Cardiac muscle cell (in vitro differentiated cells and primary cell): ENCODE measurements around the gene YTHDC1. TPM values are rescaled to one million over a fixed set of nuclear protein-coding genes. Genes with fewer than 3 reads are reported as not detected.
A peak's percentile ranks its signal among the peaks of the same experiment; 100 is the strongest.
"Not testable (repeated sequence)": the region's sequence is repeated elsewhere in the genome, so short reads cannot be mapped to it uniquely, and the experiment has no call there.

Source experiments
- DNase-seq, 2 donors: peaks; one replicate each; pipeline versions ENCODE4 v3.0.0 to v3.0.0-alpha.2; 2010 to 2017; ENCODE audit warnings: low read depth in 1 of 2, low spot score in 1 of 2
- H3K27ac ChIP-seq: fragments of 200-600 bp; sonication (generic); 2 replicates; pipeline ENCODE4 v1.5.1; 2016
- H3K27me3 ChIP-seq: fragments of 200-600 bp; sonication (generic); 2 replicates; pipeline ENCODE4 v1.6.0; 2016; ENCODE audit warnings: control low read depth
- H3K36me3 ChIP-seq: fragments of 200-600 bp; sonication (generic); 2 replicates; pipeline ENCODE4 v1.5.1; 2016; ENCODE audit warnings: control low read depth
- H3K4me1 ChIP-seq: fragments of 200-600 bp; sonication (generic); 2 replicates; pipeline ENCODE4 v1.8.1; 2017; ENCODE audit warnings: low read depth, mild to moderate bottlenecking, mixed run types
- H3K4me3 ChIP-seq: fragments of 200-600 bp; sonication (generic); 2 replicates; pipeline ENCODE4 v1.5.1; 2016; ENCODE audit warnings: mild to moderate bottlenecking
- H3K9me3 ChIP-seq: fragments of 200-600 bp; sonication (generic); 2 replicates; pipeline ENCODE4 v1.5.1; 2017; ENCODE audit warnings: low read depth, mild to moderate bottlenecking, control low read depth
- polyA plus RNA-seq: library from polyadenylated mRNA; unstranded; fragments of >200 nt; fragmentation: Nextera tagmentation; extraction: Ambion mirVana; gene quantifications from 2 replicates; pipeline ENCODE4 v1.2.1, GENCODE V29; 2016
- total RNA-seq: library from RNA; depleted of rRNA; stranded (reverse); fragments of >200 nt; gene quantifications from 2 replicates; pipeline ENCODE4 v1.2.3, GENCODE V29; 2016
- TF ChIP-seq, protein P1 (sequence below): IDR thresholded peaks from 2 replicates; pipeline ENCODE4 v1.5.1; 2012; ENCODE audit warnings: low read depth, mild to moderate bottlenecking, low read length

Gene YTHDC1
- total RNA-seq: 59.8 and 75.2 TPM in 2 replicates
- 31.0 and 58.1 TPM in 2 replicates for polyA plus RNA-seq

DNA sequence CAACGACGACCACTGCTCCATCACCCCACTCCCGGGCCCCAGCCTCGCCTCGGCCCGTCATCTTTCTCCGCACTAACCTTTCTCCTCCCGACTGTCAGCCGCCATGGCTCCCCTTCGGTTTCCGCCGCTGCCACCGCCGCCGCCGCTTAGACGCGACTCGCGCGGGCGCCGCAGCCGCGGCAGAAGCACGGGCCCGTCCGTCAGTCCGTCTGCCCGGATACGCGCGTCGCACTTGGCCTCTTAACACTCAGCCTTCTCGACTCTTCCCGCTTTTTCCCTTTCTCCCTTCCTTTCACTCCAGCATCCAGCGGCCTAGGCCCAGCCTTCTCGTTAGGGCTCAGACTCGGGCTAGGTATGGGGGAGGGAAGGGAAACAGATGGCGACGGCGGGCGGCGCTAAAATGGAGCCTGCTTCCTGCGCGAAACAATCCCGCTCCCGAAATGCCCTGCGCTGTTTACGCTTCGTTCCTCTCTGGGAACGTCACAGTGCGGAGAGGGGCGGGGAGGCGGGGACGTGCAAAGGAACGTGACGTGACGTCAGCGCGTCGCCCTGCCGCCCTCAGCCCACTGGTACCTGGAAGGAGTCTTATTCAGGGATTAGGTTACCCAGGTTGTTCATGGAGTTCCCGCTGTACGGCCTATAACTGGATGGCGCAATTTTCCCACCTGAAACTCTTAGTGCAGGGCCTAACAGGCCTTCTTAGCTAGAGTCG, at the start of gene YTHDC1:
YTHDC1 (minus strand) TSS at position 442 of the 712 bp plus-strand sequence; CDS start at position 105, 337 bp downstream.
- peak; percentile 97 to 98 for DNase-seq
- TF ChIP-seq, protein P1, sequence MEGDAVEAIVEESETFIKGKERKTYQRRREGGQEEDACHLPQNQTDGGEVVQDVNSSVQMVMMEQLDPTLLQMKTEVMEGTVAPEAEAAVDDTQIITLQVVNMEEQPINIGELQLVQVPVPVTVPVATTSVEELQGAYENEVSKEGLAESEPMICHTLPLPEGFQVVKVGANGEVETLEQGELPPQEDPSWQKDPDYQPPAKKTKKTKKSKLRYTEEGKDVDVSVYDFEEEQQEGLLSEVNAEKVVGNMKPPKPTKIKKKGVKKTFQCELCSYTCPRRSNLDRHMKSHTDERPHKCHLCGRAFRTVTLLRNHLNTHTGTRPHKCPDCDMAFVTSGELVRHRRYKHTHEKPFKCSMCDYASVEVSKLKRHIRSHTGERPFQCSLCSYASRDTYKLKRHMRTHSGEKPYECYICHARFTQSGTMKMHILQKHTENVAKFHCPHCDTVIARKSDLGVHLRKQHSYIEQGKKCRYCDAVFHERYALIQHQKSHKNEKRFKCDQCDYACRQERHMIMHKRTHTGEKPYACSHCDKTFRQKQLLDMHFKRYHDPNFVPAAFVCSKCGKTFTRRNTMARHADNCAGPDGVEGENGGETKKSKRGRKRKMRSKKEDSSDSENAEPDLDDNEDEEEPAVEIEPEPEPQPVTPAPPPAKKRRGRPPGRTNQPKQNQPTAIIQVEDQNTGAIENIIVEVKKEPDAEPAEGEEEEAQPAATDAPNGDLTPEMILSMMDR: no peak
- H3K4me3 ChIP-seq: peak within 1 kb of the TSS; percentile 99
- no peaks in the 10 kb centered on the region for H3K27me3 ChIP-seq
- H3K27ac ChIP-seq: peak within 1 kb of the TSS; percentile 100
- H3K36me3 ChIP-seq: no peaks in the 10 kb centered on the region
- H3K4me1 ChIP-seq: peaks cover 14% of the 10 kb centered on the region
- no peaks in the 10 kb centered on the region for H3K9me3 ChIP-seq

DNA sequence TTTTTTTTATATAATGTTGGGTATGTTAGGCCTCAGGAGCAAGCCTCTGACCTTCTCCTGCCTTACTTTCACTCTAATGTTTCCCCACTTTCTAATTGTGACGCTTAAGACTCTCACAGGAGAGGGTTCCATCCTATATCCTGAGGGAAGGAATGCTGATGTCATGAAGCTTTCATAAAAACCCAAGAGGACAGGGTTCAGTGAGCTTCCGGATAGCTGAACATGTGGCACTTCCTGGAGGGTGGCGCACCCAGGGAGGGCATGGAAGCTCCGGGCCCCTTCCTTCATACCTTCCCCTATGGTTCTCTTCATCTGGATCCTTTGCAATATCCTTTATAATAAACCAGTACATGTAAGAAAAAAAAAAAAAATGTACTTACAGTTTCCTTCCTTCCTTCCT, 49.4 kb upstream of the YTHDC1 start:
- no peaks in the 10 kb centered on the region for H3K9me3 ChIP-seq
- no peaks in the 10 kb centered on the region for H3K36me3 ChIP-seq
- no peaks in the 10 kb centered on the region for H3K27me3 ChIP-seq
- DNase-seq: no peak
- no peak overlapping the region for H3K27ac ChIP-seq
- H3K4me1 ChIP-seq: peaks cover 11% of the 10 kb centered on the region
- H3K4me3 ChIP-seq: no peak overlapping the region
- TF ChIP-seq, protein P1: no peak

DNA sequence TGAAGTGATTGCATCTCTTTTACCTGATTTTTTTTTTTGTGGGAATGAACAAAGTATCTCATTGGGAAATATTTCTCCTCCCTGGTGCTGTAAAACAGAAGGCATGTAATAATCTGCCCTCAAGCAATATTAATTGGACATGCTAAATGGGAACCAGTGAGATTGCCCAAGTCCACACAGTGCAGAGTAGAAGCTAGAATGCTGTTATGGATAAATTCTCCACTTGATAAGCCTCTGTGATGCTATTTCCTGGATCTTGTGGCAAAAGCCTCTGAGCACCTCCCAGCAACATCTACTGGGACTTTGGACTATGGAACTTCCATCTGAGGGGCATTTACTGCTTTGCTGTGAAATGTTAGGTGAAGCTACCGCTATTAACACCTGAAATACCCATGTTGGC, 46.9 kb upstream of the YTHDC1 start:
- Histone ChIP-seq H3K4me1 (peaks cover 11% of the 10 kb centered on the region), H3K9me3 (no peaks in the 10 kb centered on the region), H3K27me3 (no peaks in the 10 kb centered on the region), H3K36me3 (no peaks in the 10 kb centered on the region), H3K27ac (no peak overlapping the region), H3K4me3 (no peak overlapping the region)
- no peak for DNase-seq
- TF ChIP-seq, protein P1: no peak

DNA sequence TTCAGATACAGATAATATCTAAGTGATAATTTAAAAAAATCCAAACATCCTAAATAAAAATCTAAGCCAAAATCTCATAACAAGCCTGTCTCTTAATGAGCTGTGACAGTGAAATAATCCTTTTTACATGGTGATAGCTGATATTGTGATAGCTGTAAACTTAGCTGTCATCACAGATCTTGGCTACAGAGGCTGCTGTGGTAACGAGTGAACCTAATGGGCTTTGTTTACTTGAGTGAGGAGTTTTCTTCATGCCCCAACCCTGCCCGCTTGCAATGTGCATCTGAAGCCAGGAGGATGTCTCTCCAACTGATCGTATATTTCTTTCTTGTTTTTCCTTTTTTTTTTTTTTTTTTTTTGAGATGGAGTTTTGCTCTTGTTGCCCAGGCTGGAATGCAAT, 41.5 kb upstream of the YTHDC1 start:
- TF ChIP-seq, protein P1: no peak
- Histone ChIP-seq H3K36me3 (no peaks in the 10 kb centered on the region), H3K4me1 (no peaks in the 10 kb centered on the region), H3K27me3 (no peaks in the 10 kb centered on the region), H3K27ac (no peak overlapping the region), H3K4me3 (no peak overlapping the region), H3K9me3 (no peaks in the 10 kb centered on the region)
- no peak for DNase-seq

DNA sequence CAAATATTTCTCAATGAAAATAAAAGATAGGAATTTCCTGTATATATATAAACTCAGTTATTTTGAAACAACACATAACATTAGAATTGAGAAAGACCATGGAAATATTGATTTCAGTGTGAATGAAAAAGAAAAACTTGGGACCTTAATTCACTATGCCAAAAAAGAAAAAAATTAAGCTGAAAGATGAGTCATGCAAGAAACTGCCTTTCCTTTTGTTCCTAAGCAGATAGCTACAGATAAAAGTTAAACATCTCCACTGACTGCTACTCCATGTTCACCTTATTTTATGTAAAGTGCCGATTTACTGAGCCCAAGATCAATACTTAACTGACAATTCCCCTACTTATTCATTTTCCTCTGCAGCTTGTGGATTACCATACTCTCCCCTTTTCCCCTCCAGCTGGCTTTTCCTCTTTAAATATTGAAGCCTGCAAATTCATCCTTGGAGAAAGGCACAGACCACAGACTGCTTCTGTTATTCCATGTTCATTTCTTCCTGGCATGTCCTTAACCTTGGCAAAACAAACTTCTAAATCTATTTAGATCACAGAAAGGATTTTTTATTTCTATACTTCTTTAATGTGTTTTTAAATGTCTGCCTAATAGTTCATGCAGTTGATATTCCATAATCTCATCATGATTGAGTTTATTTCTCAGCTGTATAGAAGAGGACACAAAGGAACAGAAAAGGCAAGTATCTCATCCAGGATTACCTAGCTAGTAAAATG, 40.5 kb upstream of the YTHDC1 start:
- Histone ChIP-seq H3K4me1 (no peaks in the 10 kb centered on the region), H3K36me3 (no peaks in the 10 kb centered on the region), H3K9me3 (no peaks in the 10 kb centered on the region), H3K4me3 (no peak overlapping the region), H3K27ac (no peak overlapping the region), H3K27me3 (no peaks in the 10 kb centered on the region)
- DNase-seq: no peak
- TF ChIP-seq, protein P1: no peak

DNA sequence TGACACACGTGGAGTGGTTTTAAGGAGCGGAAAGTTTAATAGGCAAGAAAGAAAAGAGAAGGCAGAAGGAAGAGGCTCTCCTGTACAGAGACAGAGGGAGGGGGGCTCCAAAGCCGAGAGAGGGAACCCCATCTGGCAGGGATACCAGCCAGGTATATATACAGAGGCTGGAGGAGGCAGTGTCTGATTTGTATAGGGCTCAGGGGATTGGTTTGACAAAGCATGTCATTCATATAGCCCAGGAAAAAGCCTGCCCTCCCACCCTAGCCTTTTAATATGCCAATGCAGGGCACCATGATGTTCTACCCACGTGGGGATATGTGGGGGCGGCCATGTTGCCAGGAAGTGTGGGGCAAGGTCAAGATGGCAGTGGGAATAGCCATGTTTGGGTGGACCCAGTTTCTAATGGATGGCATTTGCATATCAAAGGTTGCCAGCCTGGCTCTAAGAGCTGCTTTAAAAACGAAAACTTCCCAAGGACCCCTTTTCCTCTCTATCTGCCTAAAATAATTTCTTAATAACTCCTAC, 39.6 kb upstream of the YTHDC1 start:
- H3K4me3 ChIP-seq, H3K27ac ChIP-seq, H3K4me1 ChIP-seq, H3K36me3 ChIP-seq, DNase-seq, H3K27me3 ChIP-seq, H3K9me3 ChIP-seq: not testable (repeated sequence)
